T47D (cell line): ENCODE data around the gene SPATA20.

ENCODE experiments used
- DNase-seq, 2 experiments: peaks; one replicate each; pipeline versions ENCODE4 v3.0.0 to v3.0.0-alpha.2; 2011 to 2012; ENCODE audit warnings: low read depth in 1 of 2, low spot score in 1 of 2
- JUND ChIP-seq: IDR thresholded peaks from 2 replicates; pipeline ENCODE4 v1.6.1; 2012; ENCODE audit warnings: low read depth
- in situ Hi-C: cut with HindIII; loops from 2 replicates; pipeline ENCODE4 v1.10.0; 2016; ENCODE audit warnings: low sequenced_read_pairs, low pct_unique_long_range_greater_than_20kb

The SPATA20 gene

GRCh38 chr17:50572541-50572940, 25.6 kb downstream of the SPATA20 start:
- TF ChIP-seq JUND: no peak
- in situ Hi-C loops: no loop called here

GRCh38 chr17:50573866-50574611, 27.1 kb downstream of the SPATA20 start:
- in situ Hi-C loops: no loop called here
- no peak for DNase-seq
- no peak for TF ChIP-seq JUND

More at GRCh38 chr17:50572541-50572940, 25.6 kb downstream of the SPATA20 start:
- DNase-seq: no peak

- in situ Hi-C loops: no loop called here
- no peak for TF ChIP-seq JUND
Measured at GRCh38 chr17:50575581-50576210, 28.7 kb downstream of the SPATA20 start.

GRCh38 chr17:50576864-50577263, 29.9 kb downstream of the SPATA20 start:
- in situ Hi-C loops: no loop called here
- no peak for DNase-seq
- no peak for TF ChIP-seq JUND

More at GRCh38 chr17:50575581-50576210, 28.7 kb downstream of the SPATA20 start:
- DNase-seq: no peak

- in situ Hi-C loops: no loop called here
- DNase-seq: no peak
- TF ChIP-seq JUND: no peak
Measured at GRCh38 chr17:50577451-50577954, 30.5 kb downstream of the SPATA20 start.

GRCh38 chr17:50578173-50578572, 31.2 kb downstream of the SPATA20 start:
- in situ Hi-C loops: no loop called here
- no peak for DNase-seq
- no peak for TF ChIP-seq JUND

GRCh38 chr17:50579399-50579798, 32.4 kb downstream of the SPATA20 start:
- DNase-seq: no peak
- no peak for TF ChIP-seq JUND
- in situ Hi-C loops: no loop called here

GRCh38 chr17:50580646-50581045, 33.7 kb downstream of the SPATA20 start:
- in situ Hi-C loops: no loop called here
- DNase-seq: no peak
- TF ChIP-seq JUND: no peak

- in situ Hi-C loops: no loop called here
- DNase-seq: no peak
- TF ChIP-seq JUND: no peak
Measured at GRCh38 chr17:50581316-50581715, 34.3 kb downstream of the SPATA20 start.

- in situ Hi-C loops: no loop called here
- TF ChIP-seq JUND: no peak
Measured at GRCh38 chr17:50582741-50583140, 35.8 kb downstream of the SPATA20 start.

GRCh38 chr17:50583641-50584040, 36.7 kb downstream of the SPATA20 start:
- in situ Hi-C loops: no loop called here
- no peak for DNase-seq

More at GRCh38 chr17:50582741-50583140, 35.8 kb downstream of the SPATA20 start:
- DNase-seq: no peak

GRCh38 chr17:50584116-50584515, 37.1 kb downstream of the SPATA20 start:
- no peak for TF ChIP-seq JUND
- in situ Hi-C loops: no loop called here
- DNase-seq: no peak

More at GRCh38 chr17:50583641-50584040, 36.7 kb downstream of the SPATA20 start:
- TF ChIP-seq JUND: no peak

- no peak for TF ChIP-seq JUND
- DNase-seq: no peak
- in situ Hi-C loops: no loop called here
Measured at GRCh38 chr17:50584749-50585148, 37.8 kb downstream of the SPATA20 start.
